HG03439 (cell line): ENCODE data around the gene TMEM161A.
"Not testable (repeated sequence)": the region's sequence is repeated elsewhere in the genome, so short reads cannot be mapped to it uniquely, and the experiment has no call there.

Experiments used
- ATAC-seq: cut with Tn5 transposase; IDR thresholded peaks from one replicate; pipeline ENCODE4 v1.9.1; 2021; ENCODE audit warnings: mild to moderate bottlenecking, moderate library complexity; ENCODE audit not compliant: unreplicated experiment

Gene TMEM161A

DNA sequence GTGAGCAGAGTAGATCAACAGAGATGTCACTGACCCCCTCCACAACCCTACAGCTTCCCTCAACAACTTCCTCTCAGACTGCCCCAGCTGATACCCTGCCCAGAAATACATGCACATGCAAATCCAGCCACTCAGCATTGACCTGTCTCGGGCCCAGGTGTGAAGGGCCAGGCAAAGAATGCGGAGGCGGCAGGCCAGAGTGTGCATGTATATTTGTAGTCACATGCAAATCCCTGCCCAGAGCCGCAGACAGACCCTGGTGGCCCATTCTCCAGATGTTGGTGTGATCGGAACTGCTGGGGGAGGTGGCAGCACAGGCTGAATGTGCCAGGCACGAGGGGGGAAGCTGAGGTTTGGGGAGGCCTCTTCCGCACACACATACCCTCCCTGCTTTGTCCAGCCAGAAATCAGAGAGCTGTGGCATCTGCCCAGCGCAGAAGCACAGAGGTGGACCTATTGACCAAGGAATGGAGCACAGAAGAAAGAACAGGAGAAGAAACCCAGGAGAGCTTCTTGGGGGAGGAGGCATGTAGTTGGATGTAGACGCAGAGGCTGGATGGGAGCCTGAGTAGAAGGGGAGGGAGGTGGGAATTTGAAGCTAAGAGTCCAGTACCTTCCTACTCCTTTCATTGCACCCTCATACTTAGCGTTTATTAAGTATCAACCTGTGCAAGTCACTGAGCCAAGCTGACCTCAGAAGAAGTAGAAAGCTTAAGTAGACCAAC, 17.4 kb upstream of the TMEM161A start:
- ATAC-seq = peak; percentile 71

DNA sequence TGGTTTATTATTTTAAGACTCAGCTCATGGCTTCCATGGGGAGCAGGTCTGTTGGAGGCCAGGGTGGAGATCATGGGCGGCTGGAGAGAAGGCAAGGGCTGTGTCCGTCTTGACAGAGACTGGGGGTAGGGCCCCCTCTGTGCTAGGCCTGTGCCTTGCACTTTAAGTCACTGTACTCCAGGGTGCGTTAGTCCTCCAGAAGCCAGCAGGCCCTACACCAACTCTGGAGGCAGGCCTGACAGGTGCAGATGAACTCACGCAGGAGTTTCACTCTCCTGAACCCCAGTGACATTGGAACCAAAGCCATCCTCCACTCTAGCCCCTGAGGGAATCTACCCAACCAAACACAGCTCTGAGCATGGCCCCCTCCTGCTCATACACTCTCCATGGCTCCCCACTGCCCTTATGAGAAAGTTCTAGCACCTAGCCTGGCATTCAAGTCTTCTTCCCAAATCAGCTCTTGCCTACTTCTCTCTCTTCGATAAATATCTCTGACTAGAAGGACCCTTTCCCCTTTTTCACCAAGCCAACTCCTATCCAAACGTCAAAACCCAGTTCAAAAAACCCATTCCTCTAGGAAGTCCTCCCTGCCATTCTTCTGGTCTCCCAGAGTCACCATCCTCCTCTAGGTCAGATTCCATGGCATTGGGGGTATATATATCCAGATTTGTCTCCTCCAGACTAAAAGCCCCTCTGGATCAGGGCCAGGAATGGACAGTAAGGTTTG, 16.7 kb upstream of the TMEM161A start:
- ATAC-seq = no peak

DNA sequence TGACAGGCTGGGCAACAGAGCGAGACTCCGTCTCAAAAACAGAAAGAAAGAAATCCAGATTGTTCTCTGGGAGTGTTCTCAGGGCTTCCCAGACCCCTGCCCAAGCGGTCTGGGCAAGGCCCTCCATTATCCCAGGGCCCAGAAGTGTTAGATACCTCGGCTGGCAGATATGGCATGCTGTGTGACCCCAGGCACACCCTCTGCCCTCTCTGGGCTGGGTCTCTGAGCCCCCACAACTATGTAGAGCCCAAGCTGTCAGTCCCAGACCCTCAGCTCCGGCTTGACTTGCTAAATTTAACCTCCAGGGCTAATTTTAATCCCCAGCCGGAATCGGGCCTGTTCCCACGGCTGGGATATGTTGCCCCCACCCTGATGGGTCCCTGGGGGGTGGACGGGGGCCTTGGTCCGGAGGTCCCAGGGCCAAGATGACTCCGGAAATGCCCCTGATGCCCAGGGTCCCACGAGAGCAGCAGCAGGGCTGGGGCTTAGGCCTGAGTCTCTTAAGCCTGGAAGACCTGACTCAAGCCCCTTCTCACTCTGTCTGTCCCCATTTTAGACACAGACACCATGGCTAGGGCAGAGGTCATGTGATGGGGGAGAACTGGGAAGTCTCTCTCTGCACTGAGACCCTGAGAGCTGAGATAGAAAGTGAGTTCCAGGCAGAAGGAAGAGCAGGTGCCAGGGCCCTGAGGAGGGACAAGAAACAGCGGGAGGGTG, 14.5 kb upstream of the TMEM161A start:
- ATAC-seq = no peak

DNA sequence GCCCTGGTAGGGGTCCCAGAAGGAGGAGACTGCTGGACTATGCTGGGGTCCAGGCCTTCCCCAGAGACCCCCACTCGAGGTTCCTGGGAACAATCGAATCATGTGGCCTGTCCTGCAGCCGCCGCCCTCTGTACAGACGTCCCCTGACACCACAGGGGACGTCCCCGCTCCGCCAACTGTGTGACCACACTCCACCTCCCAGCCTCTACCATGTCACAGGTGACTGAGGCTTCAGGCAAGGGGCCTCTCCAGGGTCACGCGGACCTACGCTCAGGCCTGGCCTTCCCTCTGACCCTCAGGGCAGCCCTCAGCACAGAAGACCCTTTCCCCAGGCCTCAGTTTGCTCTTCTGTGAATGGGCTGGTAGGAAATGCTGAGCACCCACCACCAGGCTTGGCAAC, 13.1 kb upstream of the TMEM161A start:
- ATAC-seq = no peak

DNA sequence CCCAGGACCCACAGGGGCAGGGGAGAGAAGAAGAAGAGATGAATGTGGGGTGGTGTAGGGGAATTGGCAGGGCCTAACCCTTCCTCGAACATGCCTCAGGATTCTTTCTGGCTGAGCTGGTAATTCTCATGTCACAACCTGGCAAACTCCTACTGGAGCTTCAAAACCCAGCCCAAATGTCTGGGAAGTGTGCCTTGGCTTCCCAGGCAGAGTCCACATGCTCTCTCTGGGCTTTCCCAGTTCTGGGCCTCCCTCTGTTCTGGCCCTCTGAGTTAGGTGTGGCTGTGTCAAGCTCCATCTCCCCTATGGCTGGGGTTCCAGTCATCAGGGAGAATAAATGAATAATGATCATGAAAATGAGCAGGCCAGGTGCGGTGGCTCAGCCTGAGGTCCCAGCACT, 11.2 kb upstream of the TMEM161A start:
- ATAC-seq = no peak

DNA sequence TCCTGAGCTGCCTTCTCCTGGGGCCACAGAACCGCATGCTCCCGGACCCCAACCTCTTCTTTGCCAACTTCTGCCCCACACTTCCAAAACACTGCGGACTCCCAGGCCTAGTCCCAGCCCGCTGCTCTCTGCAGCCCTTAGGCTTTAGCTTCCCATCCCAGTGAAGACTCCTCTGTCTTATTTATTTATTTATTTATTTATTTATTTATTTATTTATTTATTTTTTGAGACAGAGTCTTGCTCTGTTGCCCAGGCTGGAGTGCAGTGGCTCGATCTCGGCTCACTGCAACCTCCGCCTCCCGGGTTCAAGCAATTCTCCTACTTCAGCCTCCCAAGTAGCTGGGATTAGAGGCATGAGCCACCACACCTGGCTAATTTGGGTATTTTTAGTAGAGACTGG, 10.2 kb upstream of the TMEM161A start:
- not testable (repeated sequence) for ATAC-seq

DNA sequence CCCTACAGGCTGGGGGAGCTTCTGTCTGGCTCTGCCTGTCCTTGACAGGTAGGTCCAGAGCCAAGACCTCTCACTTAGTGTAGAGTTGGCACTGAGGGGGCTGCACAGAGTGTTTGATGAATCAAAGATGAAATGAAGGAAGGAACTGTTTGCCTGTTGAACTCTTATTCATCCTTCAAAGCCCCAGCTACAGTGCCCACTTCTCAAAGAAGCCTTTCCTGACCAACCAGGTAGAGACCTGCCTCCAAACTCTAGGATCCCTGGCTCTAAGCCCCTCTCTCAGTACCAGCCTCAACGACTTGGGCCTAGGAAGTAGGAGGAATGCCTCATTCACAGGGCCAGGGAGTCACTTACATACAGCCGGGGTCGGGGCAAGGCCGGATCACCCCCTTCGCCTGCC, 9.1 kb upstream of the TMEM161A start:
- no peak for ATAC-seq

DNA sequence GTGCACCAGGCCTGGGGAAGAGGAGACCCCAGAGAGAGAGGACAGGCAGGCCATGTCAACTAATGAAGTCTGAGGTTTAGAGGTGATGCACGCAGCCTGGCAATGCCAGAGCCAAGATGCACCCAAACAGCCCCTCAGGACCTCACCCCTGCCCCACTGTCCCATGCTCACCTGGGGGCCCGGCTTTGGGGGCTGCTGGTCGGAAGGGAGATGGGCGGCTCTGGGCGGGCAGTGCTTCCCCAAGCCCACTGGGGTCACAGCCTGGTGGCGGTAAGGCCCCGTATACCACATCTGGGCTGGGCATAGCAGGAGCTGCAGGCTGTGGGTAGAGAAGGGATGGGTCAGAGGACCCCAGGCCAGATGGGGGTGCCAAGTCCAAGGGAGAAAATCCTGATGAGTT, 8.6 kb upstream of the TMEM161A start:
- ATAC-seq = no peak

DNA sequence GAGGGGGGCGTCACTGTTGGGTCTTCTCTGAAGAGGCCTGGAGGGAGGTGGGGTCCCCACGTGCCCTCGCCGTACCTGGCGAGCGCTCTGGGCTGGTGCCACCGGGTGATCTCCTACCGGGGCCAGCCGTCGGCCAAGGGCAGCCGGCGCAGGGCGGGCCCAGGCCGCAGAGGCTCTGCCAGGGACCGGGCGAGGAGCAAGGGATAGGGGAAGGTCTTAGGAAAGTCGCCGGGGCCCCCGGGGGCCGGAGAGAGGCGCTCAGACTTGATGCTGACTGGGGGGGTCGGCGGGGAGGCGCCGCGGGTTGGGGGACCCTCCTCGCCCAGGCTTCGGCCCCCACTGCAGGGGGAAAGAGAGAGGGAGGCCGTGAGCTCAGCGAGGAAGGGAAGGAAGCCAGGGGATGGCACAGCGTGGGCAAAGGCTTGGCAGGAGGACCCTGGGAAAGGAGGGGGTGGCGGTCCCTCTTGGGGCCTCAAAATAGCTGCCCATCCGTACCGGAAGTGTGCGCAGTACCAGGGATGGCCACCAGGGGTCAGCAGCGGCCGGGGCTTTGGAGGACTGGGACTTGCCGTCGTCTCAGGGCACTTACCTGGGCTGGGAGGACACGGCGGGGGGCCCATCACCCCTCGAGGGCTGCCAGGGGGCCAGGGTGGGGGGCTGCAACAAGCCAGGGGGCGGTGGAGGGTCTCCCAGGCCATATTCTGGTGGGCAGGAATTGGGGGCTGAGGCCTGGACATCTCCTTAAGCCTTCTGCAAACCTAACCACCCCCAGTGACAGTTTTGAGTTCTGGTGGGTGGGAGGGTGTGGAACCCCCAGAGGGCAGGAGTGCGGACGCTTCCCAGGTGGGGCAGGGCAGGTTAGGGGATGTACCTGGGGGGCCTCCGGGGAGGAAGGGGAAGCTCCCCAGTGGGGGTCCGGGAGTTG, 7.7 kb upstream of the TMEM161A start:
- no peak for ATAC-seq

DNA sequence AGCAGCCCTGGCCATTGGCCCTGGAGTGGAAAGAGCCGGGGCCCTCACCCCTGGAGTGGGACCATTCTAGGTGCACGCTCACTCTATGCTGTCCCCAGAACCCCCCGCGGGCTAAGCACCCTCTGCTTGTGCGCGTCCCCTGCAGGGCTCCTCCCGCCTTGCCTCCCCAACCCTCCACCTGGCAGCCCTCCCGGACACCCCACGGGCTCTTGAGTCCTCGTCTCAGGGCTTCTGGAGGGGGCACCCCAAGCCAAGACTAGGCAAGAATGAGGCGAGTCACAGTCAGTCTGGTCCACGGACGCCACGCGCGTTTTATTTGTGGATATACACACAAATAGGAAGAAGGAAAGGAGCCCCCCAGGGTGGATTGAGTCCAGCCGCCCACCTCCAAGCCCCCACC, 7.0 kb upstream of the TMEM161A start:
- no peak for ATAC-seq

DNA sequence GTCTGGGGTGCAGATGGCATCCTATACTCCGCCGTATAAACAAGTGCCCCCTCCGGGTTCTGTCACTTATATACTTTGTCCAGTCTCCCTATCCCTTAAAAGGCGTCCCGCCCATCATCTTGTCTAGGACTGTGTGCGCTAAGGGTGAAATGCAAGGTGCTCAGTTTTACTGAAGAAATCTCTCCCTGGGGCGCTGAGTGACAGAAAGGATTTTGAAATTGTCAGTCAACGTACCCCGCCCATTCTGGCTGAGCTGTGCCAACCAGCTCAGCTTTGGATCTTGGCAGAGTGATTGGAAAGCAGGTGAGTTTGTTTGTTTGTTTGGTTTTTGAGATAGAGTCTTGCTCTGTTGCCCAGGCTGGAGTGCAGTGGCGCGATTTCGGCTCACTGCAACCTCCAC, 4.1 kb upstream of the TMEM161A start:
- no peak for ATAC-seq

DNA sequence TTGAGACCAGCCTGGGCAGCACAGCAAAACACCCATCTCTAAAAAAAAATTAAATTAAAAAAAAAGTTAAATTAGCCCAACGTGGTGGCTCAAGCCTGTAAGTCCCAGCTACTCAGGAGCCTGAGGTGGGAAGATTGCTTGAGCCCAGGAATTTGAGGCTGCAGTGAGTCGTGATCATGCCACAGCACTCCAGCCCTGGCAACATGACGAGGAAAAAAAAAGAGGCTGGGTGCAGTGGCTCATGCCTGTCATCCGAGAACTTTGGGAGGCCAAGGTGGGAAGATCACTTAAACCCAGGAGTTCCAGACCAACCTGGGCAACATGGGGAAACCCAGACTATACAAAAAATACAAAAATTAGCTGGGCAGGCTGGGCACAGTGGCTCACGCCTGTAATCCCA, 2.2 kb upstream of the TMEM161A start:
- no peak for ATAC-seq

DNA sequence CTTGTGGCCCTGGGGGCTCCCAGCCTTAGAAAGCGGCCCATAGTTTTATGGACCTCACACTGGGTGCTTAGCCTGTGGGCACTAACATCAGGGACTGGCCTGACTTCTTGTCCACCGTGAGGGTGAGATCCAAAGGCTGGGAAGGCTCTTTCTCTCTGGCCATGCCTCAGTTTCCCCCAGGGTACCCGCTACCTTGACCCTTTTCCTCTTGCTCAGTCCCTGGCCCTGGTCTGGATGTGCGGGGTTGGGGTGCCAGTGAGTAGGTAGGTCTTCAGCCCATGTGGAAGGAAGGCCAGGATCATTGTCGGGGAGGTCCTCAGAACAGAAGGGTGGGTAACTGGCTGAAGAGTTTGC, 1.6 kb upstream of the TMEM161A start:
- ATAC-seq = no peak

DNA sequence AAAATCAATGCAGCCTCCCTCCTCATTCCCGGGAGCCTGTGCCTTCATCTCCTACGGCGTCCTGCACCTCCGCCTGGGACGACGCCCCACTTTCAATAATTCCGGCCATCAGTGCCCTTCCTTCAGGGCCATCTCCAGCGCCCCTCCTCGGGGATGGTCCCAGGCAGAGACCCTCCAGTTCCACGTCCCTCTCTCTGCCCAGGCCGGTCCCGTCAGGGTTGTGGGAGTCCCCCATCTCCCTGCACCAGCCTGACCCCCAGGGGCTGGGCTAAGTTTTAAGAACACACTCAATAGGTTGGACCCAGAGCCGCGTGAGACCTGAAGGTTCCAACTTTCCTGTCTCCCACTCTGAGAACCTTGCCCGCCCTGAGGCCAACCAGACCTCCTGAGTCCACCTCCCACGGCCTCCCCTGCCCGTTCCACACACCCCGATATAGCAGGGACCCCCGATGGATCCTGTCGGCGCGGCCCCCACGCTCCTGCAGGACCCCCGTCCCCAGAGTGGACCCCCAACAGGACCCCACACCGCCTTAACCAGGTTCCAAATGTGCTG, 646 bp downstream of the TMEM161A start:
- no peak for ATAC-seq

DNA sequence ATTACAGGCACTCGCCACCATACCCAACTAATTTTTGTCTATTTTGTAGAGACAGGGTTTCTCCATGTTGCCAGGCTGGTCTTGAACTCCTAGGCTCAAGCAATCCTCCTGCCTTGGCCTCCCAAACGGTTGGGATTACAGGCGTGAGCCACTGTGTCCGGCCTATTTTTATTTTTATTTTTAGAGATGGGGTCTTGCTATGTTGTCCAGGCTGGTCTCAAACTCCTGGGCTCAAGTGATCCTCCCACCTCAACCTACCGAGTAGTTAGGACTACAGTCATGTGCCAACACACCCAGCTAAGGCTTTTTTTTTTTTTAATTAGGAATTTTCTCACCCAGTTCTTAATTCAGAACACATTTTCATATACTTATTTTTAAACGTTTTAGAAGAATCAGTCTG, 2.6 kb downstream of the TMEM161A start:
- ATAC-seq = not testable (repeated sequence)

DNA sequence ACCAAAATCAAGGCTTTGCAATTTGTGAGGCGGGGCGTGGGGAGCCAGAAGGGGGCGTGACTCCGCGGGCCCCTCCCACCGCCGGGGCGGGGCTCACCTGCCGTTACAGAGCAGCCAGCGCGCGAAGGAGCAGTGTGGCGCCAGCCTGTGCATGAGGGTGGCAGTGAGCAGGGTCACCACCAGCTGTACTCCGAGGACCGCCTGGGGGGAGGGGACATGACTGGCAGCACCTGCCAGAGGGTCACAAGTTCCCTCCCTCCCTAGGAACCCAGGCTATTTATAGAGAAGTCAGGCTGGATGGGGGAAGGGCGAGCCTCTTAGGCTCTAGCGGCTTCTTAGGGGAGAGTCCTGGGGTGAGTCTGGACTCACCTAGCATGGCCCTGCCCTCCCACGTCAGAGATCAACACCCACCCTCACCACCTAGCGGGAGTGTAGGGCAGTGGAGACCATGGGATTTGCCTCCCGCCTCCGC, 3.6 kb downstream of the TMEM161A start:
- no peak for ATAC-seq

DNA sequence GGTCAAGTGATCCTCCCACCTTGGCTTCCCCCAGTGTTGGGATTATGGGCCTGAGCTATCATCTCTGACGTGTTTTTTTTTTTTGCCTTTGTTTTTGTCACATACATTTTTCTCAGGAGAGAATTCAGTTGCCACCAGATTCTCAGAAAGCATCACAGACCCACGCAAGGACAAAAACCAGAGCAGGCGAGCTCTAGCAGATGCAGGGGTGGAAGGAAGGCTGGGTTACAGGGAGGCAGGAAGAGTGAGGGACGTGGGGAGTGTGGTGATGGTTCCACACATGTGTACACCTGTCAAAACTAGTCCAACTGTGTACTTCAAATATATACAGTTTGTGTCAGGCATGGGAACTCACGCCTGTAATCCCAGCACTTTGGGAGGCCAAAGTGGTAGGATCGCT, 4.3 kb downstream of the TMEM161A start:
- no peak for ATAC-seq

DNA sequence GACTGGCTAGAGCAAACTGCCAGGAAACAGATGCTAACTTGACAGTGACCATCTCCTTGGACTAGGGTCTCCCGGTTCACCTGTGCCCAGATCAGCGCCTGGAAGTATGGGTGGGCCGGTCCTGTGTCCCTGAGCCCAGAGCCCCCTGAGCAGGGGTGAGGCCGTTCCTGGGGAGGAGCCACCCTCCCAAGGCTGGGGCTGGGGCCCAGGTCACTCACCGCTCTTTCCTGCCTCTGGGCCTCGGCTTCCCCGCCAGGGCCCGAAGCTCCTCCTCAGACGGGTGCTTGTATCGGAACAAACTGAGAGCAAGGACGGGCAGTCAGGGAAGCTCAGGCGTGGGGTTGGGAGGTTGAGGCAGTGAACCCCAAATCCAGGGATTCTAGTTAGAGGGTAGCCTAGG, 5.4 kb downstream of the TMEM161A start:
- no peak for ATAC-seq

DNA sequence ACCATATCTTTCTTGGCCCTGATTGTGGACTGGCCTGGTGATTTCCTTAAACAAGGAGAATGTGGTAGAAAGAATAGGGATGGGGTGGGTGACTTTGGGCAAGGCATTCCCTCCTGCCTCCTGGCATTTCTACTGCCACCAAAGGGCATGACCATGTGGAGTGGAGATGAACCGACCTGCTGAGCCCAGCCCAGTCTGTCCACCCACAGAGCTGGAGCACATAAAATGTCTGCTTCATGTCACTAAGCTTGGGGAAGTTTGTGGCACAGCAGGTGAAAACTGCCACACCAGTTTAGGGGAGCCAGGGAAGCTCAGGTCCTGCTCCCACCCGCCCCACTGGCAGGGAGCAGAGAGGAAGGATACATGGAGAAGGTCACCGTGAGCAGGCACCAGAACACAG, 6.3 kb downstream of the TMEM161A start:
- ATAC-seq = no peak

DNA sequence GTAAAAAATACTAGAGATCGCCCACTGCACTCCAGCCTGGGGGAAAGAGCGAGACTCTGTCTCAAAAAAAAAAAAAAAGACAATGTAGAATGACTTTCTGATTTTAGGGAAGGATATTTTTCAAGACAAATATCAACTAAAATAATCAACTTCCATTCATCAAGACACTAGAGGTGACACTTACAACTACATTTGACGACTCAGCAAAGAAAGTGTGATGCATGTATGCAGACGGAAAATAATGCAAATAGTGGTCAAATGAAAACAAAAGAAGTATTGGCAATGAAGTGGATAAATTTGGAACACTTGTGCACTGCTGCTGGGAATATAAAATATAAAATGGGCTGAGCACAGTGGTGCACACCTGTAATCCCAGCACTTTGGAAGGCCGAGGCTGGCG, 12.2 kb downstream of the TMEM161A start:
- ATAC-seq = no peak

DNA sequence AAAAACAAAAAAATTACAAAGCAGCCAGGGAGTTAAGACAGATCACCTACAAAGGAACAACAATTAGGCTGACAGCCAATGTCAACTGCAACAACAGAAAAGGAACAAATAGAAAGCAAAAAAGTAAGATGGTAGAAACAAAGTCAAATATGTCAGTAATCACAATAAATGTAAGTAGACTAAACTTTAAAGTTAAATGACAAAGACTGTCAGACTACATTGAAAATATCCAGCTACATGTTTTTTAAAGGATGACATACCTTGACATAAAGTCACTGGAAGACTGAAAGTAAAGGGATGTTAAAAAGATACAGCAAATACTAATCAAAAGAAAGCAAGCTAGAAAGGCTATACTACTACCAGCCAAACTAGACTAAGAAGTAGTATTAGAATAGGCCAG, 14.9 kb downstream of the TMEM161A start:
- ATAC-seq = no peak
